ENCODE data around the gene TMEM121. TPM values are rescaled to one million over a fixed set of nuclear protein-coding genes. Genes with fewer than 3 reads are reported as not detected.
"Not testable (repeated sequence)": the region's sequence is repeated elsewhere in the genome, so short reads cannot be mapped to it uniquely, and the experiment has no call there.

Gene TMEM121
- total and polyA plus RNA-seq, 4 donors: 0.33 to 1.5 (median 0.37) TPM; not detected in 1

GRCh38 chr14:105568859-105569766, 42.7 kb downstream of the TMEM121 start:
- TF ChIP-seq MAX (IDR thresholded peaks at IDR 0.05) (no peak), RXRA (IDR thresholded peaks at IDR 0.05) (no peak), HNF4G (IDR thresholded peaks at IDR 0.05) (no peak), NR2F2 (IDR thresholded peaks at IDR 0.05) (no peak), YY1 (IDR thresholded peaks at IDR 0.05) (no peak), CTCF (IDR thresholded peaks at IDR 0.05; ENCODE audit: low read depth, low read length, missing input control) (no peak), EGR1 (IDR thresholded peaks at IDR 0.05; ENCODE audit: low read depth in 2 of 2) (no peak), ATF3 (IDR thresholded peaks at IDR 0.05) (no peak), REST (IDR thresholded peaks at IDR 0.05) (no peak), FOXA2 (IDR thresholded peaks at IDR 0.05) (no peak), JUND (IDR thresholded peaks at IDR 0.05) (no peak), SP1 (IDR thresholded peaks at IDR 0.05) (no peak)
- no peak overlapping the region for H3K27ac ChIP-seq (ENCODE audit: low read depth in 1 of 2, low read length in 2 of 2)
- no peak for DNase-seq (ENCODE audit: low spot score)

GRCh38 chr14:105570482-105570881, 44.1 kb downstream of the TMEM121 start:
- Histone ChIP-seq H3K27ac (ENCODE audit: low read depth in 1 of 2, low read length in 2 of 2) (no peak overlapping the region), H3K9ac (ENCODE audit: low read depth in 1 of 2, low read length in 2 of 2) (no peak overlapping the region), H3K4me1 (ENCODE audit: control insufficient read depth in 4 of 4, insufficient read depth in 4 of 4, low read length in 3 of 4) (no peaks in the 10 kb centered on the region), H3K9me3 (ENCODE audit: control insufficient read depth in 4 of 4, low read length in 3 of 4) (no peaks in the 10 kb centered on the region), H3K4me3 (ENCODE audit: low read depth in 1 of 3, low read length in 3 of 3) (no peak overlapping the region), H3K36me3 (ENCODE audit: control insufficient read depth in 4 of 4, insufficient read depth in 3 of 4, low read depth in 1 of 4, low read length in 3 of 4) (no peaks in the 10 kb centered on the region), H3K27me3 (ENCODE audit: control insufficient read depth in 4 of 4, insufficient read depth in 4 of 4, low read length in 3 of 4) (no peaks in the 10 kb centered on the region)
- WGBS: 95% methylated on average over 1 of the region's 1 CpG
- TF ChIP-seq REST (IDR thresholded peaks at IDR 0.05): no peak
- no peak for TF ChIP-seq YY1 (IDR thresholded peaks at IDR 0.05)
- no peak for TF ChIP-seq TAF1 (conservative IDR thresholded peaks at IDR 0.05)
- TF ChIP-seq JUND (IDR thresholded peaks at IDR 0.05): no peak
- no peak for TF ChIP-seq RXRA (IDR thresholded peaks at IDR 0.05)
- TF ChIP-seq SP1 (IDR thresholded peaks at IDR 0.05): no peak
- TF ChIP-seq FOXA1 (IDR thresholded peaks at IDR 0.05): no peak
- TF ChIP-seq EGR1 (IDR thresholded peaks at IDR 0.05; ENCODE audit: low read depth in 2 of 2): no peak
- TF ChIP-seq HNF4A (conservative IDR thresholded peaks at IDR 0.05): no peak
- no peak for TF ChIP-seq HNF4G (IDR thresholded peaks at IDR 0.05)
- no peak for TF ChIP-seq MAX (IDR thresholded peaks at IDR 0.05)
- no peak for TF ChIP-seq RAD21 (IDR thresholded peaks at IDR 0.05)
- DNase-seq (ENCODE audit: low spot score): no peak

More at GRCh38 chr14:105568859-105569766, 42.7 kb downstream of the TMEM121 start:
- Histone ChIP-seq H3K27me3 (ENCODE audit: control insufficient read depth in 4 of 4, insufficient read depth in 4 of 4, low read length in 3 of 4) (no peaks in the 10 kb centered on the region), H3K9ac (ENCODE audit: low read depth in 1 of 2, low read length in 2 of 2) (no peak overlapping the region), H3K36me3 (ENCODE audit: control insufficient read depth in 4 of 4, insufficient read depth in 3 of 4, low read depth in 1 of 4, low read length in 3 of 4) (no peaks in the 10 kb centered on the region), H3K4me3 (ENCODE audit: low read depth in 1 of 3, low read length in 3 of 3) (no peak overlapping the region), H3K4me1 (ENCODE audit: control insufficient read depth in 4 of 4, insufficient read depth in 4 of 4, low read length in 3 of 4) (no peaks in the 10 kb centered on the region), H3K9me3 (ENCODE audit: control insufficient read depth in 4 of 4, low read length in 3 of 4) (no peaks in the 10 kb centered on the region)
- whole genome bisulfite sequencing: 95% methylated on average over 5 of the region's 5 CpGs

GRCh38 chr14:105571181-105571951, 45.0 kb downstream of the TMEM121 start:
- 81% methylated on average over 21 of the region's 21 CpGs for WGBS
- not testable (repeated sequence) for H3K9ac ChIP-seq (ENCODE audit: low read depth in 1 of 2, low read length in 2 of 2); H3K4me1 ChIP-seq (ENCODE audit: control insufficient read depth in 4 of 4, insufficient read depth in 4 of 4, low read length in 3 of 4); H3K9me3 ChIP-seq (ENCODE audit: control insufficient read depth in 4 of 4, low read length in 3 of 4); H3K36me3 ChIP-seq (ENCODE audit: control insufficient read depth in 4 of 4, insufficient read depth in 3 of 4, low read depth in 1 of 4, low read length in 3 of 4); H3K27ac ChIP-seq (ENCODE audit: low read depth in 1 of 2, low read length in 2 of 2); DNase-seq (ENCODE audit: low spot score); H3K27me3 ChIP-seq (ENCODE audit: control insufficient read depth in 4 of 4, insufficient read depth in 4 of 4, low read length in 3 of 4); H3K4me3 ChIP-seq (ENCODE audit: low read depth in 1 of 3, low read length in 3 of 3)
